NCI-H1930 (cell line): Measurements from ENCODE around the gene SNRNP27.

Experiments used
- DNase-seq, 2 experiments: peaks; one replicate each; lab custom pipeline; 2025; lab: John Stamatoyannopoulos, UW

SNRNP27 gene

GRCh38 chr2:69916106-69916505 lies 22.4 kb downstream of the SNRNP27 start:
- DNase-seq: no peak

GRCh38 chr2:69917852-69918251 lies 24.1 kb downstream of the SNRNP27 start:
- DNase-seq: no peak

- no peak for DNase-seq
Measured at GRCh38 chr2:69918401-69918800, 24.6 kb downstream of the SNRNP27 start.

- DNase-seq: no peak
Measured at GRCh38 chr2:69923116-69923515, 29.4 kb downstream of the SNRNP27 start.

- no peak for DNase-seq
Measured at GRCh38 chr2:69926849-69927515, 33.2 kb downstream of the SNRNP27 start.

GRCh38 chr2:69931832-69932595 lies 38.3 kb downstream of the SNRNP27 start:
- DNase-seq: no peak

- DNase-seq: no peak
Measured at GRCh38 chr2:69932596-69932922, 38.8 kb downstream of the SNRNP27 start.

GRCh38 chr2:69933254-69933828 lies 39.6 kb downstream of the SNRNP27 start:
- DNase-seq: no peak

GRCh38 chr2:69933839-69934613 lies 40.3 kb downstream of the SNRNP27 start:
- DNase-seq: no peak

GRCh38 chr2:69934614-69934908 lies 40.8 kb downstream of the SNRNP27 start:
- DNase-seq: no peak

GRCh38 chr2:69935011-69935410 lies 41.3 kb downstream of the SNRNP27 start:
- DNase-seq: no peak

- DNase-seq: no peak
Measured at GRCh38 chr2:69936906-69937305, 43.1 kb downstream of the SNRNP27 start.

- no peak for DNase-seq
Measured at GRCh38 chr2:69937968-69938367, 44.2 kb downstream of the SNRNP27 start.

- DNase-seq: no peak
Measured at GRCh38 chr2:69939722-69940121, 46.0 kb downstream of the SNRNP27 start.

GRCh38 chr2:69940691-69941090 lies 46.9 kb downstream of the SNRNP27 start:
- DNase-seq: no peak

GRCh38 chr2:69943000-69943842 lies 49.5 kb downstream of the SNRNP27 start:
- no peak for DNase-seq

- no peak for DNase-seq
Measured at GRCh38 chr2:69943843-69944525, 50.2 kb downstream of the SNRNP27 start.

GRCh38 chr2:69944756-69945155 lies 51.0 kb downstream of the SNRNP27 start:
- DNase-seq: no peak

- DNase-seq: no peak
Measured at GRCh38 chr2:69945441-69945840, 51.7 kb downstream of the SNRNP27 start.

- DNase-seq: no peak
Measured at GRCh38 chr2:69945941-69946340, 52.2 kb downstream of the SNRNP27 start.
